Measurements from ENCODE around the gene LRRC61.

Gene LRRC61

DNA sequence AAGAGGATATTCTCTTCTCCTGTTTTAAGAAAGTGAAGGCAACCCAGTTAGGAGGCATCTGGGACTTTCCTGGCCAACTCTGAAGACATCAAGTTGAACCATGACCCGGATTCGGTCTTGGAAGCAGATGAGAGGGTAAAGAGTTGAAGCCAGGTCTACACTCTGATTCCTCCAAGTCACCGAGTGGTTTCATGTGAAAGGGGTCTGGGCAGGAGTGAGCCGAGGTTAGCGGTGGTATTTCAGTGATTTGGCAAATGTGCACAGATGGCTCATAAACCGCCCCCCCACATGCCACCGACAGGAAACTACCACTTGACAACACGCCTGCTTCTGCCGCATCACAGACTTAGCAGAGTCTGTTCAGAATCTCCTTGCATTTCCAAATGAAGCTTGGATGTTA lies 34.1 kb downstream of the LRRC61 start:
- DNase-seq (ENCODE audit: low spot score), result peak; percentile 83

DNA sequence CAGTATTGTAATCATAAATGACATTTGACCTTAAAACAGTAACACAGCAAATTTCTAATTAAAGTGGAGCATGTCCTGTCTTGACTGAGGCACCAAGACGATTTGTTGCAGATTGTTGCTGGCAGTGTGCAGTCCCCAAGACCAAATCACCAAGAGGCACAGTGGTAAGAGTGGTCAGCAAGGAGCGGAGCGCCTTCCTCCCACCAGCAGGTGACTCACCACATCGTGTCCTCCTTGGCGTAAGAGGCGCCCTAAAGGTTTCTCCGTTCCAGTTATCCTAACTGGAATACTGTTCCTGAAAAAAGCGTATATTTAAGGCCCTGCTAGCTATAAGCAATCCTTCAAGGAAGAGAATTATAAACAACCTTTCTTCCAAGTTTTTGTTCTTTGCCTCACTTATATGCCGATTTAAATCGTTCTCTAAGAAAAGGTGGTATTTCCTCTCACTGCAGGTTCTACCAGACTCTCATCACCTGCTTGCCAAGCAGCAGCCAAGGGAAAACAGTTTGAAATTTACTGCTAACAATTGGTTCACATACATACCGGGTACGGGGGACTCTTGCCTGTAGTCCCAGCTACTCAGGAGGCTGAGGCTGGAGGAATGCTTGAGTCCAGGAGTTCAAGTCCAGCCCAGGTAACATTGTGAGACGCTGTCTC lies 34.7 kb downstream of the LRRC61 start:
- DNase-seq (ENCODE audit: low spot score), result no peak

DNA sequence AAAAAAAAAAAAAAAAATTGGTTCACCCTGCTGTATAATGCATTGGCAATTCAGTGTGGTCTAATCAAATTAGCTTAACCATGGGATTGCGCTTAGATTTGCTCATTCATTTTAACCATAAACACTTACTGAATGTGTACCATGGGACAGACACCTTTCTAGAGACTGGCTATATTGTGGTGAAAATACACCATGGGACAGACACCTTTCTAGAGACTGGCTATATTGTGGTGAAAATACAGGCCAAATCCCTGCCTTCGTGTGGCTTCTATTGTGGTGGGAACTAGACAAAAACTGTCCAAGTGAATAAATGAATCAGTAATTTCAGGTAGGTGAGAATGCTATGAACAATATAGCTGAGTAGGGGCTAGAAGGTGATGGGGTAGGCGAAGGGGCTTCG lies 35.3 kb downstream of the LRRC61 start:
- no peak for DNase-seq (ENCODE audit: low spot score)

DNA sequence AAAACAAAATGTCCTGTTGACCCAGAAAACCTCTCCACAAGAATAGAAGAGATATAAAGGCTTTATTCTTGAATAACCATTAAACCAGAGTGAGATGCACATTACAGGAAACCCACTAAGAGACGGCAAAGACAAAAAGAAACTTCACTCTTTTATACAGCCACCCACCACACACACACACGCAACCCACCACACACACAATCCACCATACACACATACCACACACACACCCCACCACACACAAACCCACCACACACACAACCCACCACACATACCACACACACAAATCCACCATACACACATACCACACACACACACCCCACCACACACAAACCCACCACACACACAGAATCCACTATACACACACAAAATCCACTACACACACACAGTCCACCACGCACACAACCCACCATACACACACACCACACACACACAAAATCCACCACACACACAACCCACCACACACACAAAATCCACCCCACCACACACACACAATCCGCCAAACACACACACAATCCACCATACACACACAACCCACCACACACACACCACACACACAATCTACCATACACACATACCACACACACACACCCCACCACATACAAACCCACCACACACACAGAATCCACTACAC lies 36.0 kb downstream of the LRRC61 start:
- DNase-seq (ENCODE audit: low spot score), result peak; percentile 13

DNA sequence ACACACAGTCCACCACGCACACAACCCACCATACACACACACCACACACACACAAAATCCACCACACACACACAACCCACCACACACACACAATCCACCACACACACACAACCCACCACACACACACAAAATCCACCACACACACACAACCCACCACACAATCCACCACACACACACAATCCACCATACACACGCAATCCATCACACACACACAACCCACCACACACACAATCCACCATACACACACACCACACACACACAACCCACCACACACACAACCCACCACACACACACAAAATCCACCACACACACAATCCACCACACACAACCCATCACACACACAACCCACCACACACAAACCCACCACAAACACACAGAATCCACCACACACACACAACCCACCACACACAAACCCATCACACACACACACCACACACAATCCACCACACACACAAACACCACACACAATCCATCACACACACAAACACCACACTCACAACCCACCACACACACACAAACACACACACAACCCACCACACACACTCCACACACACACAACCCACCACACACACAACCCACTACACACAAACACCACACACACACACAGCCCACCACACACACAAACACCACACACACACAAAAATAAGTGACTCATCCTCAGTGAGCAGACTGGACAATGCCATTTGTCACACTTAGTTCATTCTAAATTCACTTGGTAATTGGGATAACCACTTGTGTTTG lies 36.6 kb downstream of the LRRC61 start:
- DNase-seq (ENCODE audit: low spot score), result no peak

DNA sequence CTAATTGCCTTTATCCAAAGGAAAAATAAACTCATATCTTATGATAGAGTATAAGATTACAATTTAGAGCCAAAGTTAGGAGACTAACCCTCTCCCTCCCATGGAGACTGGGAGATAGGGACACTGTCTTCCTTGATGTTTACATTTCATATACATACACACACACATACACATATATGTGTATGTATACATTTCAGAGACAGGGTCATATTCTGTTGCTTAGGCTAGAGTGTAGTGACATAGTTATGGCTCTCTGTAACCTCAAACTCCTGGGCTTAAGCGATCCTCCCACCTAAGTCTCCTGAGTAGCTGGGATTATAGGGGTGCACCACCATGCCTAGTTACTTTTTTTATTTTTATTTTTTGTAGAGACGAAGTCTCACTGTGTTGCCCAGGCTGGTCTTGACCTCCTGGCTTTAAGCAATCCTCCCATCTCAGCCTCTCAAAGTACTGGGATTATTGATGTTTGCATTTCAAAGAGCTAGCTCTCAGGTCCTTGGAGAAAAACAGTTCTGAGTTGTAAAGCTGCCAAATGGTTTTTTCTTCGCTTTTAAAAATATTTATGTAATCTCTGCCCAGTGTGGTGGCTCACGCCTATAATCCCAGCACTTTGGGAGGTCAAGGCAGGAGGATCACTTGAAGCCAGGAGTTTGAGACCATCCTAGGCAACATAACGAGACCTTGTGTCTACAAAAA lies 37.4 kb downstream of the LRRC61 start:
- DNase-seq (ENCODE audit: low spot score), result no peak

DNA sequence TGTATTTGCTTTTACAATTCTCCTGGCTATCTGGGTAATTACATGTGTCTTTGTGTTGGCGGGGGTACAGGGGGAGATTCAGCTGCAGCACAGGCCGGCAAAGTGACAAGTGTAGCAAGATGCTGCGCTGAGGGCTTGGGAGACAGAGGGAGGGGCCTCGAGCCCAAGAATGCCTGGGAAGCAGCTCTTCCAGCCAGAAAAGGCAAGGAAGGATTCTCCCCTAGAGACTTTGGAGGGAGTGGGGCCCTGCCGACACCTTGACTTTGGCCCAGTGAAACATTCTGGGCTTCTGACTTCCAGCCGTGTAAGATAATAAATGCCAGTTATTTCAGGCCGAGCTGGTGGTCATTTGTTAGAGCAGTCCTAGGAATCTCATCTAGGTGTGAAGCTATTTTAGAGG lies 38.2 kb downstream of the LRRC61 start:
- DNase-seq (ENCODE audit: low spot score), result no peak

DNA sequence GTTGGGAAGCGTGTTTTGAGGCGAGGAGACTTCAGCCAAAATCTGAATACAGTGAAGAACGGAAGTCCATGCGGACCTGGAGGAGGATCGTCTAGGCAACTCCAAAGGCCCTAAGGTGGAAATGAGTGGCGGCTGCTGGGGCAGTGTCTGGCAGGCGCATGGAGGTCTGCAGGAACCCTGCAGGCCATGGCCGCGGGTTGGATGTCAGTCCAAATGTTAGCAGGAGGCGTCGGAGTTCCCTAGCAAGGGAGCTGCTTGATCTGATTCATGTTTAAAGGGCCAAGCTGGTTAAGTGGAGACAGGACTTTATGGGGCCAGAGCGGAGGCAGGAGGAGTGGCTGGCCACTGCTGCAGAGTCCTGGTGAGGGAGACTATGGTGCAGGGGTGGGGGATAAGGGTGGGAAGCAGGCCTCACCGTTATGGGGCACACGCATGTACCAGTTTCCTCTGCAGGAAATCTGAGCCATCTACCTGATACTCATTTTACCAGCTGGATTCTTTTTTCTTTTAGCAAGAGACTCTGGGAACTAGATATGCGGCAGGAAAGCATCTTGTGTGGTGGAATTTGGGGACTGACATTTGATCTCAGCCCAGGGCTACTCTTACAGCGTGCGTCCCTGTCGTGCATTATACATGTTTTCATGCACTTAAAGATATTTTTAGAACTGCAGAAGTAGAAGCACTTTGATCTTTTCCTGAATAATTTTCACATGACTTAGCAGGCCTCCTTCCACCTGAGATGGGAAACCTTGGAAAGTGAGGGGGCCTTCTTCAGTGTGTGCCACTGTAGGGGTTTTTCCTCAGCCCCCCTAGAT lies 38.9 kb downstream of the LRRC61 start:
- DNase-seq (ENCODE audit: low spot score), result no peak

DNA sequence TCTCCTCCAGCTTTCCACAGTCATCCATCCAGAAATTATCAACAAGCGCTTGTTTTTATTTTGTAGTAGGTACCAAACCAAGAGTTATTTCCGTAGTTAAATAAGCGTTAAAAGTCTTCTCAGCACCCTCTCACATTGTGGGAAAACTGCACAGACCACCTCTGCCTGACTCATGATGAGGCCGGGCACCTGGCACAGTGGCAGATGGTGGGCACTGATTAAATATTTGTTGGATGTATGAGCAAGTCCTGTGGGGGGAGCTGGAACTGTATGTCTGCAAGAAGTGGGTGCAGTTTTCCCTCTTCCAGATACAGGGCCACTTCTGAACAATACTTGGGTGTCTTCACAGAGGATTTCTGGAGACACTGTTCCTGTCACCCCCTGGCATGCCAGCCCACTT lies 40.2 kb downstream of the LRRC61 start:
- DNase-seq (ENCODE audit: low spot score), result no peak

DNA sequence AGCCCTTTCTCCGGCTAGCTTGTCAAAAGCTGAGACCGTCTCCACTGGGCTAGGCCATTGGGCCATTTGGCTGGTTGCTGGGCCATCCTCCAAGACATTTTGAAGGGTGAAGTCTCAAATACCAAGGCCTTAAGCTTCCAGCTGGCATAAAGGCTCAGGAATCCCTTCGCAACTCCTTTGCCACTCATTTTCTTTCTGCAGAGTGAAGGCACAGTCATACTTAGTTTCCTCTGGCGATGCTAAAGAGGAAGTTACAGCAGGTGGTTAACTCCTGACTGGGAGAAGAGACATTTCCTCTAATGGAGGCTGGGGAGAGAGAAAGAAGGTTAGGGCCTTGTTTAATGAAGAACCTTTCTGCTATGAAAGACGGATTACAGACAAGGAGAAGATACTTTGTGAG lies 40.7 kb downstream of the LRRC61 start:
- no peak for DNase-seq (ENCODE audit: low spot score)

DNA sequence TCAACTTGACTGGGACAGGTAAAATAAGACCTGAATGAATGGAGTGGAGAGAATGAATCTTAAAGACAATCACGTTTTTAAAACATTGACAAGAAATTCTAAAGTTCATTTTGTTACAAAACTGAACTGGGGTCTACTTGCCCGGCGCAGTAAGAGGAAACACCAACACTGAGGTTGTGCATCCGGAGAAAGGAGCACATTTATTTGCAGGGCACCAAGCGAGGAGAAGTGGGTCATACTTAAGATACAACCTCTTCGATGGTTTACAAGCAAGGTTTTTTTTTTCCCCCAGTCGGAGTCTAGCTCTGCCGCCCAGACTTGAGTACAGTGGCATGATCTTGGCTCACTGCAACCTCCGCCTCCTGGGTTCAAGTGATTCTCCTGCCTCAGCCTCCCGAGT lies 42.0 kb downstream of the LRRC61 start:
- DNase-seq (ENCODE audit: low spot score), result no peak

DNA sequence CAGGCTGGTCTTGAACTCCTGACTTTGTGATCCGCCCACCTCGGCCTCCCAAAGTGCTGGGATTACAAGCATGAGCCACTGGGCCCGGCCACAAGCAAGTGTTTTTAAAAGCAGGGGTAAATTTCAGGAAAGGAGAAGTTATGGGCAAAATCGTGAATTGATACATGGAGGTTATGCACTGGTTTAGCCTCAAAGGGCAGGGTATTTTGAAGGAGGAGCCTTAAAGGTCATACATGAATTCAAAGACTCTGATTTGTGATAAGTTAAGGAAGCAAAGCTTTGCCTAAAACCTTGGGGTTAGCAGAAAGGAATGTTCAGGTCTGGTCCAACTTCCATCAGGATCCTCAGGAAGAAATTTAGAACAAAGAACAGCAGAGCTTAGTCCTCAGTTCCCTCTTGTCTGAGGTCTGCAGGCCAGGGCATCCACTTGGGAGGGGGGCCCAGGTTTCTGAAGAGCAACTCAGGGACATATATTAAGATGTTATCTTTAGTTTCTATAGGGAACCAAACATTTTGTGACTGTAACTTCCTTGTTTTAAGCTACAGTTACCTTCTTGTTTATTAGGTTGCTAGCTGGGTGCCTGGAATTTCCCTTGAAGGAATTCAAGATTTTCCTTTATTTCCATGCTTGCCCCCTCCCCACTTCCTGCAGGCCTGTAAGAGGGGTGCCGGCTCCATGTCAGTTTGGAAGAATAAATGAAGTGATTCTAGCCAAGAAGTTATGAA lies 42.7 kb downstream of the LRRC61 start:
- no peak for DNase-seq (ENCODE audit: low spot score)

DNA sequence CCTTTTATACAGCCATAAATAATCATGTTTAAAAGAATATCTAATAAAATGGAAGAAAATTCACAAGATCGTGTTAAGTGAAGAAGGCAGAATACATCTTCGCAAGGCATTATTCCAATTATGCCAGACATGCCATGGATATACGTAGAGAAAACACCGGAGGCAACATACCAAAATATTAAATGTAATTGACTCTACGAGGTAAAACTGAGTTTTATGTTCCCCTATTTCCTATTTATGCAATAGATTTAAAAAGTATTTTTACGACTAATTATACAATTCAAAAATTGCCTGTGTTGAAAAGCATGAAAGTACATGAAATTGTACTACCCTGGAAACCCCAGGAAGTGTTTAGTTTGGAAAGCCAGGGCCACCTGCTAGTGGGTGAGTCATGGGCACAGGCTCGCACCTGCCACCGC lies 44.5 kb downstream of the LRRC61 start:
- no peak for DNase-seq (ENCODE audit: low spot score)

DNA sequence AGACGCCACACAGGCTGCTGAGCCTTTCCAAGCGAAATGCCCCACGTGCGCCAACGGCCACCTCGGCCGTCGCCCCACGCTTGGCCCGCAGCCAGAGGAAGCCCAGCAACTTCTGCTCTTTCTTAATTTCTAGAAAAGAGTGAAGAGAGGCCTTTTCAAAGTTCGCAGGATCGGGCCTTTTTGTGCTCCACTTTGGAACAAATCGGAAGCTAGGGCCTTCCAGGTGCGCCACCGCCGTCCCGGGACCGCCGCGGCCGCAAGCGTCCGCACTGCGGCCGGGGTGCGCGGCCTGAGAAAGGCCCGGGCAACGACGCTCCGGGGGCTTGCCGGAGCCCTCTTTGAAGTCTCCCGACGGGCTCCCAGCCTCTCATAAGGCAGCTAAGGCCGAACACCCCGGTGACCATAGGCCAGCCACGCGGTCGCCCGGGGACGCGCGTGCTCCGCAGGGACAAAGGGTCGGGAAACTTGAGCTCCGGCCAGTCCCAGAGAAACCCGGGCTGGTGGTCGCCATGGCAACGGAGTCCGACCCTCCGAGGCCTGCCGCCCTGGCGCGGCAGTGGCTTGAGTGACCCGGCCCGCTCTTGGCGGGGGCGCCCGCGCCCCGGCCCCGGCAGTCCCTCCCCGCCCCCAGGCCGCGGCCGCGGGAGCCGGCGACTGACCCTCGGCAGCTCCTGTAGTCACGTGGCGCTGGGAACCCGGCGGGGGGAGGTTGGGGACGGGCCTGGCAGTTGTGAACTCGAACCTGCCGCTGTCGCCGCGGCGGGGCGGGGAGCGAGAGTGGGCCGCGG lies 45.1 kb downstream of the LRRC61 start, which contains the start of gene REPIN1:
Gene REPIN1, plus strand, starts transcription at position 727 of the 788 bp plus-strand sequence. CDS start 890 bp downstream, outside the sequence.
- peak; percentile 82 for DNase-seq (ENCODE audit: low spot score)

DNA sequence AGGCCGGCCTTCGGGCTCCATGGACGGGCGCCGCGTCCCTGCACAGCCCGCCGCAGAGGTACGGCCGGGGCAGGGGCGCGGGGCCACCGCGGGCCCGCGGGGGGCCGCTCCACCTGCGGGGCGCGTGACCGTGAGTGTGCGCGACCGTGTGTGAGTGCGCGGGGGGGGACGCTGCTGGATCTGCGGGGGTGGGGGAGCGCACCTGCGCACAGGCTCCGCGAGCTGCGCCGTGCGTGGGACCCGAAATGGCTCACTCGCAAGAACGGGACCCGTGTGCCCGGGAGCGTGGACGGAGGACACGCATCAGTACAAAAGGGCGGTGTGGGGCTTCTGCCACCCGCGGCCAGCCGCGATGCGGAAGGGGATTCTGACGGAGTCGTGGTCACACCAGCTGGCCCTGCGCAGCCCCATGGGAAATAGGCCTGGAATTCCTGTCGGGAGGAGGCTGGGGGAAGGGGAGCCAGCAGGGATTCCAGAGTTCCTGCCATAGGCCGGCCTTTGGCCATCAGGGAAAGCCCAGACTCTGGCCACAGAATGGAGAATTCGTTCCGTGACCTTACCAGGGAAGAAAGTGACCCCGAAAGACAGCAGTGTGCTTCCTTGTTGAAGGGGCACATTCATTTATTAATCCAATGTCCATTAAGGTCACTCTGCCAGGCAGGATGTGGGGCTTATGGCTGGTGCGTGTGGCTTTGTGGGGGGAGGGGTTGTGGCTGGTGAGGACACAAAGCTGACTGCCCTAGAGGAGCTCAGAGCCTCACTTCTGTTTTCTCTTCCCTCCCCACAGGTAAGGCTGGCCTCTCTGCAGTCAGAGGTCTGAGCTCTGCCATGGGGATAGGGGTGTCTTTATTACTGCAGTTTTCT lies 46.0 kb downstream of the LRRC61 start:
- peak; percentile 52 for DNase-seq (ENCODE audit: low spot score)

DNA sequence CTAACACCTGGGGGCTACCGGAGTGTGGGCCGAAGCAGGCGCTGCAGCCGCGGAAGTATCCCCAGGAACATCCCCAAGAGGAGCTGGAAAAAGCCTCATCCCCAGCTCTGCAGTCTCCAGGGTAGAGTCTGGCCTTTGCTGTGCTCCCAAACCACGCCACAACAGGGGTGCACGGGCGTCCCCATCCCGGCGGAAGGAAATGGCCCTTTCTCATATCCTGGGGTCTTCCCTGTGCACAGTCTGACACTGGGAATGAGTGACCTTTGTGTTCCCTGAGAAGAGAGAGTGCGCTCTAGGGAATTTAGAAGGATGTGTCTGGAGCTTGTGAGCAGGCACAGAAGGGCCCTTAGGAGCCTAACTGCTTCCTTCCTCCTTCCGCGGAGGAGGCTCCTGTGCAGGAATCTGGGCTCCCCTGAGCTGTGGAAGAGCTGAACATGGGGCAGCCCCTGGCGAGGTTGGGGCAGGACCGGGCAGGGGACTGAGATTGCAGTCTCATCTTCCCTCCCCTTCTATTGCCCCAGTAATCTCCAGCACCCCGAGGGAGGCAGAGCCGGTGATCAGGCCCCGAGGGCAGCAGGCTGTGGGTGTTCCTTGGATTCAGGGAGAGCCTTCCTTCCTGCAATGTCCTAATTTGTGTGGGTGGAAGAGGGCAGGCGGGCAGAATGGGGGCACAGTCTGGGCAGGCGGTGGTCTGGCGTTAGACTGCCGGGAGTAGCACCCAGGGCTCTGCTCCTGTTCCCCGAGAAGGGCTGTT lies 46.8 kb downstream of the LRRC61 start:
- DNase-seq (ENCODE audit: low spot score), result no peak

DNA sequence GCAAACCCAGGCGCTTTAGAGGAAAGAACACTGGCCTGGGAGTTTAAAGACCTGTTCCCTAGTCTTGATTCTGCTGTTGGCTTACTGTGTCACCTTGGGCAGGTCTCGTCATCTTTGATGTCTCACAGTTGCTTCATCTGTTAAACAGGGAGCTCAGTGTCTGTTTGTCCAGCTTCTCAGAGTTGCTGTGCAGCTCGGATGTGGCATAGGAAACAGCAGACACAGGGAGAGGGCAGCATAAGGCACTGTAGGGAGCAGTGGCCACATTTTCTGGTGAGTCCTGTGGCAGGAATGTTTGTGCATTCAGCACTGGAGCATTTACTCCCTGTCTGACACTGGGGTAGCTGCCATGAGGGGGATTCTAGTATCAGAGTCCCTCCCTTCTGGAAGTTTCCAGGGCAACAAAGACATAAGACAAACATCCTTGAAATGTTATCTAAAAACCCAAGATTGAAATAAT lies 47.5 kb downstream of the LRRC61 start:
- no peak for DNase-seq (ENCODE audit: low spot score)

Data from CD4-positive, alpha-beta T cell treated with Interleukin-2 at 100 ng/mL for 4 hours (primary cell).